Measurements from ENCODE around the gene MED13L.

DNA sequence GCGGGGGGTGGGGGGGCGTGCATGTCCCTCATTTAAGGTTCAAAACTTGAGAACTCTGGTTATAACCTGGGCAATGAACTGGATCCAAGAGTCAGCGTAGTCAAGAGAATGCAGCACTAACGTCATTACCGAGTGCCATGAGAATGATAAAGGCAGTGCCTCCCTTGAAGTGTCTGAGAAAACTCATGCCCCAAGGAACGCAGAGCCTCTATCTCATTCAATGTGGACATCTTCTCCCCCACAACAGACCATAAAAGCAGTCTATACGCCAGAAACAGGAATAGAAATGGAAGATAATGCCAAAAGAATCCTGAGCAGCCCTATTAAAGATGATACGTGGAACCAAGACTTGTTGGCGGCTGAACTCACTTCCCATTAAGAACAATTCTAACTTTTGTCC lies 208.6 kb downstream of the MED13L start:
- TF ChIP-seq, protein P1, sequence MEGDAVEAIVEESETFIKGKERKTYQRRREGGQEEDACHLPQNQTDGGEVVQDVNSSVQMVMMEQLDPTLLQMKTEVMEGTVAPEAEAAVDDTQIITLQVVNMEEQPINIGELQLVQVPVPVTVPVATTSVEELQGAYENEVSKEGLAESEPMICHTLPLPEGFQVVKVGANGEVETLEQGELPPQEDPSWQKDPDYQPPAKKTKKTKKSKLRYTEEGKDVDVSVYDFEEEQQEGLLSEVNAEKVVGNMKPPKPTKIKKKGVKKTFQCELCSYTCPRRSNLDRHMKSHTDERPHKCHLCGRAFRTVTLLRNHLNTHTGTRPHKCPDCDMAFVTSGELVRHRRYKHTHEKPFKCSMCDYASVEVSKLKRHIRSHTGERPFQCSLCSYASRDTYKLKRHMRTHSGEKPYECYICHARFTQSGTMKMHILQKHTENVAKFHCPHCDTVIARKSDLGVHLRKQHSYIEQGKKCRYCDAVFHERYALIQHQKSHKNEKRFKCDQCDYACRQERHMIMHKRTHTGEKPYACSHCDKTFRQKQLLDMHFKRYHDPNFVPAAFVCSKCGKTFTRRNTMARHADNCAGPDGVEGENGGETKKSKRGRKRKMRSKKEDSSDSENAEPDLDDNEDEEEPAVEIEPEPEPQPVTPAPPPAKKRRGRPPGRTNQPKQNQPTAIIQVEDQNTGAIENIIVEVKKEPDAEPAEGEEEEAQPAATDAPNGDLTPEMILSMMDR (conservative IDR thresholded peaks at IDR 0.05 in 1 of 2, IDR thresholded peaks at IDR 0.05 in 1 of 2; ENCODE audit: extremely low read depth in 1 of 2, insufficient read depth in 1 of 2, low read depth in 1 of 2, low read length in 2 of 2), result no peak
- no peak for TF ChIP-seq EZH2 (IDR thresholded peaks at IDR 0.05; ENCODE audit: borderline replicate concordance, low read length)
